ENCODE measurements around the gene KRT33B.
"Not testable (repeated sequence)": the region's sequence is repeated elsewhere in the genome, so short reads cannot be mapped to it uniquely, and the experiment has no call there.

Gene KRT33B

DNA sequence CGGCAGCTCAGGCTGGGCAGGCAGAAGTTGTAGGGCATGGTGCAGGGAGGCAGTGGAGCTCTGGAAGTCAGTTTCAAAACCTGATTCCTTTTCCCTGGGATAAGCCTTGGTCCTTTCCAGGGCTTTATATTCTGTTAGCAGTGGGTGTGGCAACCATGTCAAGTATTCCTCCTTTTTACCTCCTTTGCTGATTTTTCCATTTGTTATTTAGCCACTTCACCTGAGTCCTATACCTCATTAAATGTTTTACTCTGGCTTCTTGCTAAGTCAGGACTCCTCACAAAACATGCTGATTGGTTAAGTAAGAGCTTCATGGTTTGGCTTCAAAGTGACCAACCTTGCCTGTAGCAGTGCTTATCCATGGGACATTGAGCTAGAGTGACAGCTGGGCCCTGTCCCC is at the start of gene KRT33B:
TSS of gene KRT33B (minus strand) at position 101 of the 400 bp plus-strand sequence. CDS start at position 38, 63 bp downstream.
- no peak for DNase-seq (ENCODE audit: low read depth, low spot score)

DNA sequence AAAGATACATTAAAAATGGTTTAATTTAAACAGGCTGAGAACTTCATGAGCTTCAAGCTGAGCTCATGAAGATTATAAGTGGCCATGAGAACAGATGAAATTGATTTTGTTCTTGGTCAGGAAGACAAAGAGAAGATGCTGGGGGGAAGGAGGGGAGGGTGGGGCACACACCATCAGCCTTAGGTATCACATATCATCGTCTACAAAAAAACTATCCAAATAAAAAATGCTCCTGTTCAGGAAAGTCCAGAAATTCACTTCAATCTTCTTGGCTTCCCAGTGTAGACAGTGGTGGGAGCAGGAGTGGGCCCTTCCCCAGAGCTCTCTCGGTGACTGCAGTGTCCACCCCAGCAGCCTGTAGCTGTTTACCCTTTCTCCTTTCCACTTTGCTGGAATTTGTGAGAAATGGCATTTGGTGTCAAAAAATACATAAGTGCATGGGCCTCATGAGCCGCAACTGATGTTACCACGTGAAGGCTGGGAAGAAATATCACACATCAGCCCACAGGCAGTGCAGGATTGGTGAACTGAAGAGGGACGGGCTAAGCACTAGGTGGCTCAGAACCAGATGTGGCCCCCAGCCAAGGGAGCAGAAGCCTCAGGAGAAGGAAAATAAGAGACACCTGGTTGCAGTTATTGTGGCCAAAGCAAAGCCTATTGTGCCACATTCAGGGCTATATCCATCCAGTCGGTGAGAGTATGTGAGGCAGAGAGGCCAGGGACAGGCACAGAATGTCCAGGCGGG is 48.7 kb upstream of the KRT33B start:
- no peak for DNase-seq (ENCODE audit: low read depth, low spot score)

DNA sequence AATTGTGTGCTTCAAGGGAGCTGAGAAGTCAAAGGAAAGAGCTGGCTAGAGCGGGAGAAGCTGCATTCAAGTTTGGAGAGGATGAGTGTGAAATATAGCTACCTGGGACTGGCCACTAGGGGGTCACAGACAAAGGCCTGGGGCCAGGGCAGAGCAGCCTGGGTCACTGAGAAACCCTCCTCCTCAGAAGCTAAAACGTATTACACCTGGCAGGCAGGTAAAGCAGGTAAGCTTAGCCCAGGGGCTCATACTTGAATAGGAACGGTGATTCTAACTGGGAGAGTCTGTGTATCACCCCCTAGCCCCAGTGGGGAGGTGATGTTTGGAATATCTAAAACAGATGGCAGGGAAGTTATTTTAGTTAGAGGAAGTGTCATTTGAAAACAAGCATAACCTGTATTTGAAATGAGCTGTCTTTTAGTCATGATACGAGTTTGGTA is 48.0 kb upstream of the KRT33B start:
- DNase-seq (ENCODE audit: low read depth, low spot score), result no peak

DNA sequence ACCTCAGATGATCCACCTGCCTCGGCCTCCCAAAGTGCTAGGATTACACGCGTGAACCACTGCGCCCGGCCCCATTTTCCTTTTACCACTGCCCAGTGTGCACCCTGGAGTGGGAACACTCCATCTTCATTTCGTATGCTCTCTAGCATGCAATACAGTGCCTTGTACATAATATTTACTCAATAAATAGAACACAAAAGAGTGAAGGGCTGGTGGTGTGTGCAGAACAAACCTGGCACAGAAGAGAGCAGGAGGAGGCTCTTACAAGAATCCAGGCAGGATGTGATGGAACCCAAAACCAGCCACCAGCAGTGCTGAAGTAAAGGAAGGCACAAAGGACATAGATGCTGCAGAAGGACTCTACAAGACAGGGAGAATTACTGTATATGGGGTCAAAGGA is 47.5 kb upstream of the KRT33B start:
- no peak for DNase-seq (ENCODE audit: low read depth, low spot score)

DNA sequence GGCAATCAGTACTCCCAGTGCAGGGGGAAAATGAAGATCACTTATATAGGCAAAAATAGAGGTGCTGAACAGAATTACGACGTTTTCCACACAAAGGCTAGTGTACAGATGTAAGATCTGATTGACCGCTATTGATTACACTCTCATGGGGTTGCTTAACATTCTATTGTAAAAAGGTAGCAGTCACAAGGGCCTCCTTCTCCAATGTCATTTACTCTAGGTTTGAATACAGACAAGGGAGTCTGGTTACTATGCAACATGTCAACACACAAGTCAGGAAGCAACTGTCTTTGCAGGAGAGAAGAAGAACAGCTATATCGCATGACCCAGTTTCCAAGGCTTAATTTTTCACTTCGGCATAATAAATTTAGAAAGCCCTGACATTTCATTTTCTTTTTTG is 46.9 kb upstream of the KRT33B start:
- DNase-seq (ENCODE audit: low read depth, low spot score), result no peak

DNA sequence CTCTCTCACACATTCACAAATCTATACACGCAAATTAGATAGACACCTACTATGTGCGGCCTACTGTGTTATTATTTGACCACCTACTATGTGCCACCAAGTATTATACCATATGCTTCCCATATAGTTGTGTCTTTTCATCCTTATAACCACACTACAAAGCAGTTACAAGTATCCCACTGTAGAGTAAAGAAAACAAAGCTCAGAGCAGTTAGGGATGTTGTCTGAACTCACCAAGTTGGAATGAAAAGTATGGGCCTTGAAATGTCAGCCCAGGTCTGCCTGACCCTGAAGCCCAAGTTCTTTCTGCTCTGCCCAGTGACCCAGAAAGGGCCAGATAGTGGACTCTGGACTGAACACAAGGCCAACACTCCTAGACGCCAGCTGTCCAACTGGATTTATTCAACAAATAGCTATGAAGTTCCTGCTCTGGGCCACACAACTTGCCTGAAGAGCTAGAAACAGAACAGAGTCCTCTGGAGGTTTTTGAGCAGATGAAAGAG is 46.3 kb upstream of the KRT33B start:
- DNase-seq (ENCODE audit: low read depth, low spot score), result no peak

DNA sequence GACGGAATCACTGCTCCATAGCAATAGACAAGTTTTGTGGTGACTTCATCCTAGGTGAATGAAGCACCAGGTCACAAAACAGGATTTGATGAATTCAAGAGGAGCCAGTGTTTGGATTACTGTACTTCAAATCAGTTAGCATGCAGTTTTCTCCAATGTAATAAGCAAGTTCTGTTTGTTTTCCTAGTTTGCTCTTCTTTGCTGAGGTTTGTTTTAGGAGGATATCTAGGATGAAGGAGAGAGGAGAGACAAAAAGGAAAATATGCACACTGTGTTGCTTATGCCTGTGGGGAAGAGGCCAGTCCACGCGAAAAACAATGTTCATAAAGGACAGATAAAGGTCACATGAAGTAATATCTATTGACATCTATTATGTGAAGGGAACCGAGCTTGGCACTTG is 45.8 kb upstream of the KRT33B start:
- DNase-seq (ENCODE audit: low read depth, low spot score), result no peak

DNA sequence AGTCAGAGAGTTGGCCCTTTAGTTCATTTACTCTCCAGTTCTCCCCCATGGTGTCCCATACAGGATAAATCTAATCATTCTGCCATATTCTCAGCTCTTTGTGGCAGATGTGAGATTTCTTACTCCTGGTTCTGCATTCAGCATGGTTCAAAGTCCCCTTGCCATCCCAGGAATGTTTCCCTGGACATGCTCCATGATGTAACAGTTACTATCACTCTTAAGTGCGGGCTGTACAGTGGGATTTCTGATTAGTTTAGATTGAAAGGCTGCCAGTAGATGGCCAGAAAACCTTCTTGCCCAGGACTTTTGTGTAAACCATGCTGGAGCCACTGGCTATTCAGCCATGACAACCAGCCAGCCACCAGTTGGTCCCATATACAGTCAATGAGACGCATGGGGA is 44.4 kb upstream of the KRT33B start:
- DNase-seq (ENCODE audit: low read depth, low spot score), result no peak

DNA sequence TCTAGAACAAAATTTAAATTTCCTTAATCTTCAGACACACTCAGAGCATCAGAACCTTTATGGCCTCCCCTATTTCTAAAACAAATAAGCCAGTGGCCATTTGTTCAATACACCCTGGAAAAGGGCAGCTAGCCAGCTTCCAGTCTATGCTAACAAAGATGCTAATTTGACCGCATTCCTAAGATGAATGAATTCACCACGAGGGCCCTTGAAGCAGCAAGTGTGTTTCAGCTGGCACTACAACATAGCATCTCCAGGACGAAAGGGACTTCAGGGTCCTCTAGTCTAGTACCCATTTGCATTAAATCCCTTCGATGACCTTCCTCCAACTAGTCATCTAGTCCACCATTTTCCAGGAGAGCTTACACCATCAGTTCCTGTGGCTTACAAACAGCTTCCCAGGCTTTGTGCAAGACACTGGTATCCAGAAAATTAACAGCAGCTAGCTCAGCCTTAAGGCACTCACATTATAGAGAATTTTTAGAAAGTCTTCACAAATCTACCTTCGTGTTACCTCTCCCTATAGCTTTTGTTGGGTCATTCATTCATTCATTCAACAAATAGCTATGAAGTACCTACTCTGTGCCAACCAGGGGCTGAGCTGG is 43.8 kb upstream of the KRT33B start:
- DNase-seq (ENCODE audit: low read depth, low spot score), result no peak

DNA sequence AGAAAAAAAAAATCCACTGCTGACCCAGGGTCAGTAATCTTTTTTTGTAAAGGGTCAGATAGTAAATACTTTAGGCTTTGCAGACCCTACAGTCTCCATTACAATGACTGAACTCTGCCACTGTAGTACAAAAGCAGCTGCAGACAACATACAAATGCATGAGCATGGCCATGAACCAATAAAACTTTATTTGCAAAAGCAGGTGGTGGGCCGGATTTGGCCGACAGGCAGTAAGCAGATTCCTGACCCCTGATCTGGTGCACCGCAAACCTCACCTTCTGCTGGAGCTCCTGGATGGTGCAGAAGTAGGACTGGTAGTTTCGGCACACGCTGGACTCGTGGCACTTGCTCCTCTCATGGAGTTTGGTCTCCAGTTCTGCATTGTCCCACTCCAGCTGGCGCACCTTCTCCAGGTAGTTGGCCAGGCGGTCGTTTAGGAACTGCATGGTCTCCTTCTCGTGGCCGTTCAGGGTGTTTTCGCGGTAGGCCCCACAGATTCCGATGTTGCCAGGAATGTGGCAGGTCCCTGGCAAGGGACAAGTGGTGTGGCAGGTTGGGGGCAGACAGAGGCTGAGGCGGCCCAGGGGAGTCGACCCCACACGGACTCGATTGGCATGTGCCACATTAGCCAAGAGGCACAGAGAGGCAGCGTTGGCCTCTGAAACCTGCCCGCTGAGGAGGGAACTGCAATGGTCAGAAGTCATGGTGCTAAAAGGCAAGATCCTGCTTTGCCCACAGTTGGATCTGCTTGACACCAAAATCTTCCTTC is 41.6 kb upstream of the KRT33B start:
- DNase-seq (ENCODE audit: low read depth, low spot score), result no peak

DNA sequence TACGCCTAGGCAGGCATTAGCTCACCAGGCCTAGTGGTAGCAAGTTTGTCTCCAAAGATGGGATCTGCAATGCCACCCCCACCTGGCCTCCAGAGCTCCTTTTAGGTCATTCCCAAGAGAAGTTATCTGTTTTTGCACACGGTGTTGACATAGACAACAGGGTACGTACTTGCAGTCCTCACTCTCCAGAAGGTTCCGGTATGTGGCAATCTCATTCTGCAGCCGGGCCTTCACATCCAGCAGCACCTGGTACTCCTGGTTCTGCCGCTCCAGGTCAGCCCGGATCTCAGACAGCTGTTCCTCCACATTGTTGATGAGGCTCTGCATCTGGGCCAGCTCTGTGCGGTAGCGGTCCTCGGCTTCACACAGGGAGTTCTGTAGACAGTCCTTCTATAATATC is 37.6 kb upstream of the KRT33B start:
- no peak for DNase-seq (ENCODE audit: low read depth, low spot score)

DNA sequence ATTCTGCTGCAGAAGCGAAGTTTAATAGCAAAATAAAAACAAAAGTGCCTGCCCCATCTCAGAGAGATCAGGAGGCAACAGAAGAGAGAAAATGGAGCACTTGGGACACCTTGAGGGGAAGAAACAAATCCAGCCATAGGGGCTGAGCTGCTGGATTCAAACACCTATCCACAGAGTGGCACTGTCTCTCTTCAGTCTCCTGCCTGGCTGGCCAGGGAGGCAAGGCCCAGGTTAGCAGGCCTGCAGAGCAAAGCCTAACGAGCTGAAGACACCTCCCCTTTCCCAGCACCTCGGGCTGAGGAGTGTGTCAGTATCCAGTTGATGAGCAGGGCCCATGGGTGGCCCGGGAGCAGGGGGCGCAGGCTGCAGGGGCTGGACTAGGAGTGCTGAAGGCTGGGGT is 36.6 kb upstream of the KRT33B start:
- DNase-seq (ENCODE audit: low read depth, low spot score), result no peak

DNA sequence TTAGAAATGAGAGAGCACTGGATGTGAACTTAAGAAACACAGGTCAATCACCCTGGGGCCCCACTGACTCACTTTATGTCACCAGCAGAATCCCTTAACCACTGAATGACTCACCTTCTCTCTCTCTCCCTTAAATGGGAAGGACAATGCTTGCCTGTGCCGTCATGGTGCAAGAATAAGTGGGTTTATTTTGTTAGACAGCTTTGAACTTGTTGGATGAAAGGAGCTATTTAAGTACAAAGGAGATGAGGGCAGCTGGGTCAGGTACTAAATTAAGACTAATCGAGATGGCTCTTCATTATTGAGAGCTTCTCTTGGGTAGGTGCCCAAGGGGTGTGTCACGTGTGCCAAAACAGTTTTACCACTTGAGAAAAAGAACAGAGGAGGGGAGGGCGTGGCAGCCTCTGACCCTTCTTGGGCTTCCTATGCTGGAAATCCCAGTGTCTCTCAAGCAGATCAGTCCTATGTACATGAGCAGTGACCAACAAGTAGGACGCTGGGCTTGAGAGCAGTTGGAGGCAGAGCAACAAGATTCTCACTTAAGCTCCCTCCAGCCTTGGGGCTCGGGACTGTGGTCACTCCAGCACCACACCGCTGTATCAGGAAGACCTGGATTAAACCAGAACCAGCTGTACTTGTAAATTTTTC is 34.5 kb upstream of the KRT33B start:
- no peak for DNase-seq (ENCODE audit: low read depth, low spot score)

DNA sequence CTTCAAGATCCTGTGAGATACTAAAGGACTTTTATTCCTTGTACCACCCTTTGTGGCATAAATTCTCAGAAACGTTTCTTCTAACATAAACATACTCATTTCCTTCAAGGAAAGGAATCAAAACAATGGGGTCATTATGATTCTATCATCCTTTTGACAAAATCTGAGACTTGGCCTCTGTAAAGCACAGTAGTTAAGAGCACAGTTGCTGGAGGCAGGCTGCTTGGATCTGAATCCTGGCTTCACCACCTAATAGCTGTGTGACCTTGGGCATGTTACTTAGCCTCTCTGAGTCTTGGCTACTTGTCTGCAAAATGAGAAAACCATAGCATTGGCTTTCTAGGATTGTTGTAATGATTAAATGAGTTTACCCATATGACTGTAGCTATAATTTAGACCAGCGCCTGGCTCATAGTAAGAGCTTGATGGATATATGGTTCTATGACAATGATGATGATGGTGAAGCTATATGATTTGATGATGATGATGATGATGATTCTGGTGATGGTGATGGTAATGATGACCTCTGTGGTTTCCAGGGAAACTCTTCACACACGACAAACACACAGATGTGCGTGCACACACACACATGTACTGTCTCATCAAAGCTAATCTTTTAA is 33.9 kb upstream of the KRT33B start:
- DNase-seq (ENCODE audit: low read depth, low spot score), result no peak

DNA sequence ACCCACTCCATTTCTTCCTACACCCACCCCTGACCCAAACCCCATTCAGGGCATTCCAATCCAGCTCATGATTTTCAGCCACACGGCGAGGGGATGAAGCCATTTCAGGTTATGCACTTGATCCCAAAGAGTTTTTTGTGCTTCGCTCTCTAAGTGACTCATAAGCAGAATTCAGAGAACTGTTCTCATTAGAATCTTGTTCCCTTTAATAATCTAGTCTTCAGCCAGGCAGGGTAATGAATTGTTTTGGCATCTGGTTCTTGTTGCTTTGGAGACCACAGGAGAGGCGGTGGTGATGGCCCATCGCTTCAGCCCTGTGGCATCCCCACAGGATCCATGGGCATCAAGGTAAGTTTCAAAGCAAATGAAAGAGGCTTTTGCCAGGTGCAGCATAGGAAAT is 32.5 kb upstream of the KRT33B start:
- no peak for DNase-seq (ENCODE audit: low read depth, low spot score)

DNA sequence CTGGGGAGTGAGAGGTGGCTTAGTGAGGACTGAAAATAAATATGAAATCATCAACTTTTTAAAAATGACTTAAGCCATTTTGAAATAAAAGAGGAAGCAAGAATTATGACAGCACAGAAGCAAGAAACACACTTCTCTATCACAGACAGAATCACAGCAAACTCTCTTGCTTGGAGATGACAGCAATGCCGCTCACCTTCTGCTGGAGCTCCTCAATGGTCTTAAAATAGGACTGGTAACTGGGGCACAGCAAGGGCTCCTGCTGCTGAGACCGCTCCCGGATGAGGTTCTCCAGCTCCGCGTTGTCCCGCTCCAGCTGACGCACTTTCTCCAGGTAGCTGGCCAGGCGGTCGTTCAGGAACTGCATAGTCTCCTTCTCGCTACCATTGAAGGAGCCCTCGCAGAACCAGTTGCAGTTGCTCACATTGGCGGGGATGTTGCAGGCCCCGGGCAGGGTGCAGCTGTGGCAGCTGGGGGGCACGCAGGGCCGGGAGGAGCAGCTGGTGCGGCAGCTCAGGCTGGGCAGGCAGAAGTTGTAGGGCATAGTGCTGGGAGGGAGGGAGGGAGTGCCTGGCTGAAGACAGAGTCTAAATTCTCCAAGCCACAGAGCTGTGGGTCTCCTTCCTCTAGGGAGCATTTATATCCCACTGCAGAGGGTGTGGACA is 27.5 kb upstream of the KRT33B start, which contains the start of gene KRT31:
TSS of gene KRT31 (minus strand) at position 613 of the 665 bp plus-strand sequence. CDS start at position 544, 69 bp downstream.
- DNase-seq (ENCODE audit: low read depth, low spot score), result no peak

DNA sequence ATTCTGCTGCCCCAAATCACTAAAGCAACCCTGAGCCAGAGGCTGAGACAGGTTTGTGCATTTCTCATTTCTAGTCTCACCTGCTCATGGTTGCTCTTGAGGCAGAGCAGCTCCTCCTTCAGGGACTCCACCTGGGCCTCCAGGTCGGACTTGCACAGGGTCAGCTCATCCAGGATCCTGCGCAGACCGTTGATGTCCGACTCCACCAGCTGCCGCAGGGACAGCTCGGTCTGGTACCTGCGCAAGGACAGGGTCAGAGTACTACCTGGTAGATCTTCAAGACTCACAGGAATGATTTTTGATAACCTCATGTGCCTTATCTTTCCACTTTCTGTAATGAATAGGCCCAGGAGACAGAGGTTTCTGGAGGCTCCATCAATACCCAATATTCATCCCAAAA is 26.7 kb upstream of the KRT33B start:
- DNase-seq (ENCODE audit: low read depth, low spot score), result no peak

DNA sequence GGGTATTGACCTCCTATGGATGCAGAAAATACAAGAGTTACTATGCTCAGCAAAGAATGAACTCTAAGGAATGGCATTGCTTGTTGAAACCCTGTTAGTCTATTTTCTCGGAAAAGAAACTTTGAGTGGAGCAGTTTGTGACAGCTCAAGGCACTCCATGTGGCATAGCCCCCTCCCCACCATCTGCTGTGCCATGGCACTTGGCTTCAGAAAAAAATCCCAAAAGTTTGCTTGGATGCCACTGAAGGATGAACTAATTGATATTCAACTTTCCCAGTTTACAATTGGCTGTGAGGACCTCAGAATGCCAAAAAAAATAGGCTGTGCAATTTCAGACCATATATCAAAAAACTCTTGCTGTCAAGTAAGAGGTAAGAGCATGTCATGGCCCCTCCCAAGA is 26.0 kb upstream of the KRT33B start:
- DNase-seq (ENCODE audit: low read depth, low spot score), result no peak

DNA sequence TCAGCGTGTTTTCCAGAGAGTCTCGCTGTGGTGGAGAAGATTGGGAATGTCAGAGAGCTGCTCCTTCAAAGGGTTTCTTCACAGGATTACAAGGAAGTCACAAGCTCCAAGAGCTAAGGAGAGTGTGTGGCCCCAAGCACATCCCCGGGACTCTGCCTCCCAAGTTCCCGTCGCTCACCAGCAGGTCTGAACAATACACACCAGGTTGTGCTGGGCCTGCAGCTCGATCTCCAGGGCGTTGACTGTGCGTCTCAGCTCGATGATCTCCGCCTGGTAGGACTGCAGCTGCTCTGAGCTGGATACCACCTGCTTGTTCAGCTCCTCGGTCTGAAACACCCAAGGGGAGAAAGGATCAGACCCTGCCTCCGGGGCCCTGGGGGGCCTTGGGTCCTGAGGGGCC is 25.4 kb upstream of the KRT33B start:
- not testable (repeated sequence) for DNase-seq (ENCODE audit: low read depth, low spot score)

DNA sequence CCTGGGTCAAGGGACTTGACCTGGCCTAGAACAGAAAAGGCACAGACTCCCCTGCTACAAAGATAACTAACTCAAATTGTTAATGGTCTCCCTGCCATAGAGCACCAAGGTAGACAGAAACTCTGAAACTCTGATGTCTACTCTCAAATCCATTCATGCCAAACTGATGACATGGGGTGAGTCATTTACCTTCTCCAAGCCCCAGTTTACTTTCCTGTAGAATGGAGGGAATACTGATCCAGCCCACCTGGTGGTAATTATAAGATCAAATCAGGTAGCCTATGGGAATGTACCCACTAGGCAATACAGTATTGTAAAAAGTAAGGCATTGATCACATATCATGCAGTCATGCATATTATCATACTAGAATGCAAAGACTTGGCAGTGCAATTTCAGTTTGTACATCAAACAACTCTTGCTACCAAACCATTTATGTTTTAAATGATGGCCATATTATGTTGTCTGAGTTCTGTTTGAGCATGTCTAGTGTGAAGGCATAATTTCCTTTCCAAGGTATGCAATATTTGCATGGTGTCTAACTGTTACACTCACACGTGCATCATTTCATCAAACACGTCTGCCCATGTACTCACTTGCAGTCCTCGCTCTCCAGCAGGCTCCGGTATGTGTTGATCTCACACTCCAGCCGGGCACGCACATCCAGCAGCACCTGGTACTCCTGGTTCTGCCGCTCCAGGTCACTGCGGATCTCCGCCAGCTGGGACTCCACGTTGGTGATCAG is 24.8 kb upstream of the KRT33B start:
- no peak for DNase-seq (ENCODE audit: low read depth, low spot score)
